ENCODE data around the gene SLC27A4.

- TF ChIP-seq E2F4 (IDR thresholded peaks at IDR 0.05; ENCODE audit: low read depth, low read length) (no peak), EZH2 (IDR thresholded peaks at IDR 0.05; ENCODE audit: borderline replicate concordance, control insufficient read depth, low read depth, low read length) (no peak), CTCF (IDR thresholded peaks at IDR 0.05 in 2 of 3, conservative IDR thresholded peaks at IDR 0.05 in 1 of 3; ENCODE audit: control insufficient read depth in 2 of 3, extremely low read depth in 1 of 3, insufficient read depth in 1 of 3, low read depth in 3 of 3, low read length in 3 of 3) (no peak)
Measured at GRCh38 chr9:128409450-128409849, 69.1 kb downstream of the SLC27A4 start.

Data from GM12878 (cell line).